Frontal cortex (tissue), 4 donors: ENCODE results near the gene UQCRC2. TPM values are rescaled to one million over a fixed set of nuclear protein-coding genes. Genes with fewer than 3 reads are reported as not detected.
A peak's percentile ranks its signal among the peaks of the same experiment; 100 is the strongest.
"Not testable (repeated sequence)": the region's sequence is repeated elsewhere in the genome, so short reads cannot be mapped to it uniquely, and the experiment has no call there.

Experiments used
- DNase-seq, 2 donors: peaks; one replicate each; pipeline ENCODE4 v3.0.0; 2012; ENCODE audit warnings: low spot score in 2 of 2
- FAIRE-seq: peaks from 2 replicates; lab custom pipeline; 2012; peaks lifted over from hg19 to GRCh38; lab: Jason Lieb, UNC
- total RNA-seq: library from RNA; depleted of rRNA; stranded (reverse); fragments of >200 nt; gene quantifications from one replicate; pipeline ENCODE4 v1.2.3, GENCODE V29; 2014
- donor health status: control.
- donor health status: control.
- donor health status: control.

UQCRC2 gene
- 287 TPM for total RNA-seq

DNA sequence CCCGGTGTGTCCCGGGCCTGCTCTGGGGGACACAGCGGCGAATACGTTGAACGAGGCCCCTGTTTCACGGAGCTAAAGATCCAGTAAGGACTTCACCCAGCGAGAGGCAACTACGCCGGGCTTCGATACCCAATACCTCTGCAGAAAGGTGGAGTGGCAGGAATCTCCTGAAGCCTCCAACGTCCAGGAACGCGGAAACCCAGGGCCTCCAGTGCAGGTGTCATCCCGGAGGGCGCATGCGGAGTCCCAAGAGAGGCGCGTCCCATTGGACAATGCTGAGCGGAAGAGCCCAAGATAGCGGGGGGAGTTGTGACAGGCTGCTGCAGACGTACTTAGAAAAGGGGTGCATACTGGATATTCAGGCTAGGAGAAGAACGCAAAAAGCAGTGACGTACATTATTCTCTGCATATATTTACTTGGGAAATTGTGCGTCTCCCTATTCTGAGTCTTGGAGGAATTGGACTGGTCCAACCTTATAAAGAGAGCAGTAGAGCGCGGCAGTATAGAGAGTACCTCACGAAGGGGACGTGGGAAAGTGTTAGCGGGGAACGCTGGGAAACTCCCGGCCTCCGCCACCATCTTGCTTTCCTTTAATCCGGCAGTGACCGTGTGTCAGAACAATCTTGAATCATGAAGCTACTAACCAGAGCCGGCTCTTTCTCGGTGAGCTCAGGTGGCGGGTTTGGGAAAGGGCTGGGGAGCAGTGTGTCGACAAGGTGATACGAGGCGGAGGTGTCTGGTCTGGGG lies at the start of gene UQCRC2:
TSS of gene UQCRC2 (plus strand) at position 569 of the 748 bp plus-strand sequence. CDS start at position 632, 63 bp downstream.
- FAIRE-seq, result no peak

DNA sequence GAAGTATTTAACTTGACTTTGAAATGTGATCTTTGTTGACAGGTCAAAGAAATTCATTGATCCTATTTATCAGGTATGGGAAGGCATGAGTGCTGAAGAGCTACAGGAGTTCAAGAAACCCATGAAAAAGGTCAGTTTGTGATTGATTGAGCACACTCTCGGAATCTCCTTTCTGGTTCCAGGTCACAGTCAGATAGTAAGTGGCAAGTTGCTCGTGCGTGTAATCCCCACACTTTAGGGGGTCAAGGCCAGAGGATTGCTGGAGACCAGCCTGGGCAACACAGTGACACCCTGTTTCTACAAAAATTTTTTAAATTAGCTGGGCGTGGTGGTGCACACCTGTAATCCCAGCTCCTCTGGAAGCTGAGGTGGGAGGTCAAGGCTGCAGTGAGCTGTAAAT lies 20.5 kb upstream of the UQCRC2 start:
- DNase-seq, FAIRE-seq: not testable (repeated sequence)

More for the DNA sequence above, at the start of gene UQCRC2:
- peak; percentile 71 to 80 for DNase-seq

DNA sequence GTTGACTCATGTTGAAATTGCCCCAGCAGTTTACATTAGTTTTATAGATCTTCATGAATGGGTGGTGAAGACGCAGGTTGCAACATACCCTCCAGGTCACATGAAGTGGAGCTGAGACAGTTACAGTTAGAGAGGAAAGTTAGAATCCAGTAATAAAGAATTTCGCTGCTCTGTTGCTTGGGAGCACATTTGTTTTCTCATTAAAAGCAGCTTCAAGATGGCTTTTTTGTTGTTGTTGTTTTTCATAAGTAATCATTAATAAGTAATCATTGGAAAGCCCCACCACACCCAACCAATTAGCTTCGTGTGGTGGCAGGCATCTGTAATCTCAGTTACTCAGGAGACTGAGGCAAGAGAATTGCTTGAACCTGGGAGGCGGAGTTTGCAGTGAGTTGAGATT lies 19.8 kb upstream of the UQCRC2 start:
- FAIRE-seq, DNase-seq: not testable (repeated sequence)

DNA sequence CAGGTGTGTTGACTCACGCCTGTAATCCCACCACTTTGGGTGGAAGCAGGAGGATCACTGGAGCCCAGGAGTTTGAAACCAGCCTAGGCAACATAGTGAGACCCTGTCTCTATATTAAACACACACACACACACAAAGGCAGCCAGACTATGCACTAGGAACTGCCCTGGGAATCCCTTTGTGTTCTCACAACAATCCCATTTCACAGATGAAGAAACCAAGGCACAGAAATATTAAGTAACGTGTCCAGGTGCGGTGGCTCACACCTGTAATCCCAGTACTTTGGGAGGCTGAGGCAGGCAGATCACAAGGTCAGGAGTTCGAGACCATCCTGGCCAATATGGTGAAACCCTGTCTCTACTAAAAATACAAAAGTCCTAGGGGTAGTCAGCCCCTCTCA lies 19.4 kb upstream of the UQCRC2 start:
- DNase-seq, FAIRE-seq: not testable (repeated sequence)

DNA sequence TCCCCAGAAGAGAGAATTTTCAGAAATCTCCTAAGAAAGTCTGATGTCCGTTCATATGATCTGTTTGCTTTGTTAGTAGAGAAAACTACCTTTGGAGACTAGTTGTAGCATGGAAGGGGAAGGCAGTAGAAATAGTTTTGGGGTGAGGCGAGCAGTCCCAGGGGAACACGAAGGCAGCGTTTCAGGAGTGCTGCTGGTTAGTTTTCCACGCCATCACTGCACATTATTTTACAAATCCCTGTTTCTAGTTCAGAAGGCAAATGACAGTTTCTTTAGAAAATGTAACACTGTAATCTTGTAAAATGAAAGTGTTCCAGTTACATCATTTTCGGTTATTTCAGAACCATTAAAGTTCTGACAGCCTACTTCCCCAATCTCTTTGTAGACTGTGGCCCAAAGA lies 16.9 kb upstream of the UQCRC2 start:
- DNase-seq, FAIRE-seq: not testable (repeated sequence)

DNA sequence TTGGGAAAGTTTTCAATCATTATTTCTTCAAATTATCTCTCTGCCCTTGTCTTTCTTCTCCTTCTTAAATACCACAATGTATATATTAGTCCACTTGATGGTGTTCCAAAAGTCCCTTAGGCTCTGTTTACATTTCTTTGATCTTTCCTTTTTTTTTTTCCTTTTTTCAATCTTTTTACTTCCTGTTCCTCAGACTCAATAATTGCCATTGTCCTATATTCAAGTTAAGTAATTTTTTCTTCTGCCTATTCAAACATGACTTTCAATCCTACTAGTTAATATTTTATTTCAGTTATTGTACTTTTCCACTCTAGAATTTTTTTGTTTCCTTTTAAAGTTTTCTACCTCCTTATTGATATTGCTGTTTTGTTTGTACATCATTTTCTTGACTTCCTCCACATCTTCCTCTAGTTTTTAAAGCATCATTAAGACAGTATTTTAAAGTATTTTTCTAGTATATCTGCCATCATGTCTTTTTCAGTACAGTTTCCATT lies 15.8 kb upstream of the UQCRC2 start:
- DNase-seq (no peak), FAIRE-seq (no peak)

DNA sequence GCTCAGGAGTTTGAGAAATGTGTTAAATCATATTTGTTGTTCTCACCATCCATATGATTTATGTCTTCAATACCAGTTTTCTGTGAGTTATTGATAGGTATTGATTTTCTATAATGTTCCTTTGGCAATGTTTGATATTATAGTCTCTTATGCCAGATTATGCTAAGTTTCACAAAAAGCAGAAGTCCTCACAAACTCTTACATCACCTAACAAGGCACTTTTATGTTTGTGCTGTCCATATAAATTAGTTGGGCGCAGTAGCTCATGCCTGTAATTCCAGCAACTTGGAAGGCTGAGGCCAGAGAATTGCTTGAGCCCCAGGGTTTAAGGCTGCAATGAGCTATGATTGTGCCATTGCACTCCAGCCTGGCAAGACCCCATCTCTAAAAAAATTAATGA lies 12.6 kb upstream of the UQCRC2 start:
- no peak for DNase-seq
- FAIRE-seq, result no peak

DNA sequence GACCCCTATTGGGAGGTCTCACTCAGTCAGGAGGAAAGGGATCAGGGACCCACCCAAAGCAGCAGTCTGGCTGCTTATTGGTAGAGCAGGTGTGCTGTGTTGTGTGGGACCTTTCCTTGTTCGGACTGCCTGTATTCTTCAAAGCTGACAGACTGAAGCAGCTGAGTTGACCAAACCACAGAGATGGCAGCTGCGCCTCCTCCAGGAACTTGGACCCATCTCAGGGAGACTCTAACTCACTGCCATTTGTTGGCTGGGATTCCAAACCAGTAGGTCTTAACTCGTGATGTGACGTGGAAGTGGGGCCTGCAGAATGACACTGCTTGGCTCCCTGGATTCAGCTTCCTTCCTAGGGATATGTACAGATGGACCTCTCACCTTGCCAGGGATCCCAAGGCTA lies 9.6 kb upstream of the UQCRC2 start:
- DNase-seq (no peak), FAIRE-seq (no peak)

DNA sequence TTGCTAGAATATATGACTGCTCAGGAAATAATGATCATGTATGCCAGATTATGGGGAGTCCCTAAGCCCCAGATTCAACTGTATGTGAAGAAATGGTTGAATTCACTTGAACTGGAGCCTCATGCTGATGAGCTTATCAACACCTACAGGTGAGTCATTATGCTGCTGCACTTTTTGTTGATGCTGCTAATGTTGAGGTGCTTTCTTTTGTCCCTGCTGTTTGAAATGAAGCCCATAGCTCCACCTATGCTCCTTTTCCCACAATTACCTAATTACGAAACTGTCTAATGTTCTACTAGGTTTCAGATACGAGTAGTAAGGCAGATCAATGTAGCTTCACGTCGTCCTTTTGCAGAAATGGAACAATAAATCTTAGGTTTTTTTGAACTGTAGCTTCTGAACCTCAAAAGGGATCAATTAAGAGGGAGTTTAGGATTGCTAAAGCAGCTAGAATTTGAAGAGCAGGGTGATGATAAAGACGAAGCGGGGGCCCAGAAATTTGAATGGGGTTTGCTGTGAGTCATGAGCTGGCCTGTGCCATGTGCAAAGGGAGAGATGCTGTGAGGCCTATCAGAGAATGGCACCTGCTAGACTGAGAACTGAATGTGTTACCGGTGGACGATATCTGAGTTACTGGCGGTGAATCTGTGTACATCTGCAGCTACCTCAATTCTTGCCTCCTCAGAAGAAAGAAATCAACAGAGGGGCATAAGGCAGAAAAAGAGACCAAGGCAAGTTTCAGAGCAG lies 6.1 kb upstream of the UQCRC2 start:
- no peak for DNase-seq
- FAIRE-seq, result no peak

DNA sequence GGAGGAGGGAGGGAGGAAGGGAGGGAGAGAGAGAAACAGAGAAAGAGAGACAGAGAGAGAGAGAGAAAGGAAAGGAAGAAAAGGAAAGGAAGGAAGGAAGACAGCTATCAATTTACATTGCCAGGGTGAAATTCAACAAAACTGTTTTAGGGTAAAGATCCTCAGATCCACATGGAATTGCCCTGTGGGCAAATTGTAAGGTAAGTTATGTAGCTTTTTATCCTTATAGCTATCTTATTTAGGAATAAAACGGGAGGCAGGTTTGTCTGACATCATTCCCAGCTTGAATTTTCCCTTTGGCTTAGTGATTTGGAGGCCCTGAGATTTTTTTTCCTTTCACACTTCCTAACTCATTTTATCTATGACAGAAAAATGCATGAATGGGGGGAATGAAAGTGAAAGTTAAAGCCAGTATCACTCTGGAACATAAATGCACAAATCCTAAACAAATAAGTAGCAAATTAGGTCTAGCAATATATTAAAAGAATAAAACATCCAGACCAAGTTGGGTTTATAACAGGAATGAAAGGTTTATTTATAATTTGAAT lies 3.4 kb upstream of the UQCRC2 start:
- no peak for FAIRE-seq

DNA sequence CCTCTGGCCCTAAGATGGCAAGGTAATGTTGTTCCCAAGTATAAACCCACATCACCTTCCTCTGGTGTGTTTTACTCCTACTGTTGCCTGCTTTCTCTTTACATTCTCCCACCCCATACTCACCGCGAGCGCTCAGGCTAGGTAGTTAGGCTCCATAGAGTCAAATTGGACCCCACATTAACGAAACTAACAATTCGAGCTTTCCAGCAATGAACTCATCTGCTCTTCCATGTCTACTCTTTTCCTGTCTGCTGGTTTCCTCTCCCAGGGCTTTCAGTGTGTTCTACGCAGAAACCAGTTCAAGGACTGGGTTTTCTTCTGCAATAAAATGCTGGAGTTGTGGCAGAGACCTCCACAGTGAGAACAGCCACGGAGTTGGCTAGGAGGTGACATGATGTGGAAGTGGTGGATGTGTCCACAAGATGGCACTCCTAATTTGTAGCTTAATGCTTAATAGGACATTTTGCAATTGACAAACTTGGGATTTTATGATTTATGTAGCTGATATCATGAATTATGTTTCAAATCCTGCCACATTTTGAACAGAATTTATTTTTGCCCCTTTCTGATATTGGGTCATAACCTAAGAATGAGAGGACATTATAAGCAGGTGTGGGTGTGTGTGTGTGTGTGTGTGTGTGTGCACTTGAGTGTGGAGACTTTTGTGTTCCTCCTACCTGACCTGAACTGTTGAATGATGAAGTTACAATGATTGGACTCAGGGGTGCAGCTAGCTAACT lies 2.2 kb upstream of the UQCRC2 start:
- no peak for FAIRE-seq

More for the DNA sequence above, 3.4 kb upstream of the UQCRC2 start:
- no peak for DNase-seq

DNA sequence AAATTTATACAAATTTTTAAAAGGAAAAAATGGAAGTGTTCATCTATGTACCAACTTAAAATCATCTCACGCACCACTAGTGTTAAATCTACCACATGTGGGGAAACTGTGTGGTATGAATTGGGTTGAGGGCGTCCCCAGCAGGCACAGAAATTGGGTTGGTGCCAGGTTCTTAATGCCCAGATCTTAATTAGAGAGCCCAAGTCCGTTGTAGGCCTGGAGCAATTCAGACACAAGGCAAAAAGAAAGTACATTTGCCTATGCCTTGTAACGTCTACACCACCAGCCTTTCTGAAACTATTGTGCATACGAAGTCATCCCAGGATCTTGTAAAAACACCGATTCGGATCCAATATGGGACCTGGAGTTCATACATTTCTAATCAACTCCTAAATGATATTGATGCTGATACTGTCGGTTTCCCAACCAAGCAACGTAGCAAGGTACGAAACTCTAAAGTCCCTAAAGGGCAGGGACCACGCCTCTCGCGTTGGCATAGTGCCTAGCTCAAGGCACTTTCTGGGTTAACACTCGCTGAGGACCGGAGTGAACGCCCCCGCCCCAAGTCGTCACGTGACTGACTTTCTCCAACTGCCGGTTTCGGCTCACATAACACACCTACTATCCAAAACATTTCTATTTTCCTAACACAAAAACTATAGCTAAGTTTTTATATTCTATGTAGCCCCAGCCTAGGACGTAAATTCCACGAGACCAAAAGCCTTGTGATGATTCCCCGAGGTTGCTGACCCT lies 945 bp upstream of the UQCRC2 start:
- DNase-seq (peak; percentile 5 to 49), FAIRE-seq (no peak)

More for the DNA sequence above, 2.2 kb upstream of the UQCRC2 start:
- DNase-seq, result peak in 1 of 2 donors; percentile 23

DNA sequence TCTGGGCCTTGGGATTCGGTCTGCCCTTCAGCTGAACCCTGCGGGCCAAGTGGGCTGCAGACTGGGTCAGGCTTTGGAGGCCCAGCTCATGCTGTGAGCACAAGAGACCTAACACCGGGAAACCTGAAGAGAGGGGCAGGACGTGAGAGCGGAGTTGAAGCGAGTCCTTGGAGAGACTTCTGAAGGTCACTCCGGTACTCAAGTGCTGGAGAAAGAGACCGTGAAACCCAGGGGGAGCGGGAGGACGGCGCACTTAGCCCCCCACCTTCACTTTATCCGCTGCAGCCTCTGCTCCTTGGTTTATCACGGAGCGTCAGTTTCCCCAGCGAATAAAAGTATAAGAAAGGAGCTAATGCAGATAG lies 361 bp downstream of the UQCRC2 start:
- FAIRE-seq (no peak), DNase-seq (peak in 1 of 2 donors; percentile 4)

DNA sequence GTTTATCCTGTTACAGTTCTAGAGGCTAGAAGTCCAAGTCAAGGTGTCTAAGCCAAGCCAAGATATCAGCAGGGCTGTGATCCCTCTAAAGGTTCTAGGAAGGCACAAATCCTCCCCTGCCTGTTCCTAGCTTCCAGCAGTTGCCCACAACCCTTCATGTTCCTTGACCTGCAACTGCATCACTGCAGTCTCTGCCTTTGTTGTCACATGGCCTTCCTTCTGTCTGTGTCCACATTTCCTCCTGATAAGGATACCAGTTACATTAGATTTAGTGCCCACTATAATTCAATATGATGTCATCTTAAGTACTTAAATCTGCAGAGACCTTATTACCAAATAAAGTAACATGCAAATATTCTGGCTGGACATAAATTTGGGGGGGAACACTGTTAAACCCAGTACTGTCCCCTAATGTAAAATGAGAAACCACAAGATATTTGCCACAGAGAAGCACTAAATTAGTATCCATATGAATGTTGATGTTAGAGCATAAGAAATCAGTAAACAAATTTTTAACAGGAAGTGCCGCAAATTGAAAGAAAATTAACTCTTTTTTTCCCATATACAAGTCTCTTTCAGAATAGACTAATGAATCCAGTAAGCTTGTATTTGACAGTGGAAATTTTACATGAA lies 4.7 kb downstream of the UQCRC2 start:
- no peak for DNase-seq
- no peak for FAIRE-seq

DNA sequence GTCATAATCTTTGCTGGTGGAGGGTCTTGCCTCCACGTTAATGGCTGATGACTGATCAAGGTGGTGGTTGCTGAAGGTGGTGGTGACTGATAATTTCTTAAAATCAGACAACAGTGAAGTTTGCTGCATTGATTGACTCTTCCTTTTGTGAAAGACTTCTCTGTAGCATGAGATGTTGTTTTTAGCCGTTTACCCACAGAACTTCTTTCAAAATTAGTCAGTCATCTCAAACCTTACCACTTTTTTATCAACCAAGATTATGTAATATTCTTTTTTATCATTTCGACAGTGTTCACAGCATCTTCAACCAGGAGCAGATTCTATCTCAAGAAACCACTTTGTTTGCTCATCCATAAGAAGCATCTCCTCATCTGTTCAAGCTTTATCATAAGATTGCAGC lies 5.9 kb downstream of the UQCRC2 start:
- FAIRE-seq, result no peak

DNA sequence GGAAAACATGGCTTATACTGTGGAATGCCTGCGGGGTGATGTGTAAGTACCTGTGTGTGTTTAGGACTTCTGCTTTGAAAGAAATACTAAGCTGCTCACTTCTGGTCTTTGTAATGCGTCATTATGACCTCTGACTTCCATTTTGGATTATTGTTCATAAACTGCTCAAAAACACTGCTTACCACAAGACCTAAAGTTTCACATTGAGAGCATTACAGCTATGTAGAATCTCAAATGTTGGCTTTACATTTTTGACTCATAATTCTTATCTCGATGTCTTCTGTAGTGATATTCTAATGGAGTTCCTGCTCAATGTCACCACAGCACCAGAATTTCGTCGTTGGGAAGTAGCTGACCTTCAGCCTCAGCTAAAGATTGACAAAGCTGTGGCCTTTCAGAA lies 9.3 kb downstream of the UQCRC2 start:
- no peak for DNase-seq
- no peak for FAIRE-seq

More for the DNA sequence above, 5.9 kb downstream of the UQCRC2 start:
- no peak for DNase-seq

DNA sequence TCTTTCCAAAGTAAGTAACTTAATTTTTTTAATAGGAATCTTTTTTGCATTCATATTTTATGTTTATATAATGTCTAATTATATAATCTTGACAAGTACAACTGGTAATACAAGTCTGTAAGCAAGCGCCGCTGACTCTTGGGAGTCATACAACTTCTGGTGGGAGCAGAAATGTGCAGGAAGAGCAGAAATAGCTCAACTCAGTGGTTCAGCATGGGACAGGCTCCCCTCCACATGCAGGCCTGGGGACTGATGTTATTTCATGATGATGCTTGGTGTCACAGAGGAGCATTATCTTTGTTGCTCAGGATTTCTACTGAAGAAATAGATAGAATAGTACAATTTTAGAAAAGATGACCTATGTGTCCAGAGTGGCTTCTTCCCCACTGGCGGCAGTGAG lies 10.7 kb downstream of the UQCRC2 start:
- no peak for DNase-seq
- FAIRE-seq, result no peak

DNA sequence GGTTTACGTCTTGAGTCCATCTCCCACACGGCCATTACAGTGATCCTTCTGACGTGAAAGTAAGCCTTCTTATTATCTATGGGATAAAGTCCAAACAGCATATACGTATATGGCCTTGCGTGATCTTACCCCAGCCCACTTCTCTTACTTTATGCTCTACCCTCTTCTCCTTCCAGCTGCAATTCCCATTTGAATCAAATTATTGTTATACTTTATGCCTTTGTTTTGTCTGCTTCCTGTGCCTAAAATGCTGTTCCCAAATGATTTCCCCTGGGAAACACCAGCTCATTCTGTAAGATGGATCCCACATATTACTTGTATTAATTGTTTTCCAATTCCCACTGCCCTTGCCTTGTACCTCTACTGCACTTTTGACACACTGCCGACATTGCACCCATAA lies 11.2 kb downstream of the UQCRC2 start:
- FAIRE-seq (no peak), DNase-seq (no peak)

DNA sequence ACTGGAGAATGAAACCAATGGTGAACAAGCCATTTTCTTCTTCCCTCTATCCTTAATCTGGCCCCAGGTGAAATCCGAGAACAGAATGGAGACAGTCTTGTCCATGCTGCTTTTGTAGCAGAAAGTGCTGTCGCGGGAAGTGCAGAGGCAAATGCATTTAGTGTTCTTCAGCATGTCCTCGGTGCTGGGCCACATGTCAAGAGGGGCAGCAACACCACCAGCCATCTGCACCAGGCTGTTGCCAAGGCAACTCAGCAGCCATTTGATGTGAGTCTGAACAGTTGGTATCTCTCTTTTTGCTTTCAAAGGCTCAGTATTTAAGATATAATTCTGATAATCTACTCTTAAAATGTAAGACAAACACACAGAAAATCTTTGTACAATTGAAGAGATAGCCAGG lies 18.7 kb downstream of the UQCRC2 start:
- DNase-seq (no peak), FAIRE-seq (no peak)
